HG02938 (cell line): ENCODE data around the gene ZNF536.
"Not testable (repeated sequence)": the region's sequence is repeated elsewhere in the genome, so short reads cannot be mapped to it uniquely, and the experiment has no call there.

ENCODE experiments used
- ATAC-seq: cut with Tn5 transposase; IDR thresholded peaks from one replicate; pipeline ENCODE4 v1.9.1; 2021; ENCODE audit warnings: mild to moderate bottlenecking, moderate library complexity; ENCODE audit not compliant: unreplicated experiment

ZNF536 gene

DNA sequence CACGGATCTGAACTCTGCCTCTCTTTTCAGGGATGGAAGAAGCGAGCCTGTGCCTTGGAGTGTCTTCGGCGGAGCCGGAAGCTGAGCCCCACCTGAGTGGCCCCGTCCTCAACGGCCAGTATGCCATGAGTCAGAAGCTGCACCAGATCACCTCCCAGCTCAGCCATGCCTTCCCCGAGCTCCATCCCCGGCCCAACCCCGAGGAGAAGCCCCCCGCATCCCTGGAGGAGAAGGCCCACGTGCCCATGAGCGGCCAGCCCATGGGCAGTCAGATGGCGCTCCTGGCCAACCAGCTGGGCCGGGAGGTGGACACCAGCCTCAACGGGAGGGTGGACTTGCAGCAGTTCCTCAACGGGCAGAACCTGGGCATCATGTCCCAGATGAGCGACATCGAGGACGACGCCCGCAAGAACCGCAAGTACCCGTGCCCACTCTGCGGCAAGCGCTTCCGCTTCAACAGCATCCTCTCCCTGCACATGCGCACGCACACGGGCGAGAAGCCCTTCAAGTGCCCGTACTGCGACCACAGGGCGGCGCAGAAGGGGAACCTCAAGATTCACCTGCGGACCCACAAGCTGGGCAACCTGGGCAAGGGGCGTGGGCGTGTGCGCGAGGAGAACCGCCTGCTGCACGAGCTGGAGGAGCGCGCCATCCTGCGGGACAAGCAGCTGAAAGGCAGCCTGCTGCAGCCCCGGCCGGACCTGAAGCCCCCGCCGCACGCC lies 71.5 kb downstream of the ZNF536 start:
- ATAC-seq = no peak

GRCh38 chr19:30444253-30444671 lies 72.1 kb downstream of the ZNF536 start:
- ATAC-seq = no peak

- no peak for ATAC-seq
Observed at GRCh38 chr19:30444686-30445232, 72.6 kb downstream of the ZNF536 start.

GRCh38 chr19:30445385-30445784 lies 73.2 kb downstream of the ZNF536 start:
- no peak for ATAC-seq

- ATAC-seq = not testable (repeated sequence)
Observed at GRCh38 chr19:30446120-30446519, 73.9 kb downstream of the ZNF536 start.

- no peak for ATAC-seq
Observed at GRCh38 chr19:30446850-30447552, 74.8 kb downstream of the ZNF536 start.

GRCh38 chr19:30447553-30447870 lies 75.3 kb downstream of the ZNF536 start:
- no peak for ATAC-seq

DNA sequence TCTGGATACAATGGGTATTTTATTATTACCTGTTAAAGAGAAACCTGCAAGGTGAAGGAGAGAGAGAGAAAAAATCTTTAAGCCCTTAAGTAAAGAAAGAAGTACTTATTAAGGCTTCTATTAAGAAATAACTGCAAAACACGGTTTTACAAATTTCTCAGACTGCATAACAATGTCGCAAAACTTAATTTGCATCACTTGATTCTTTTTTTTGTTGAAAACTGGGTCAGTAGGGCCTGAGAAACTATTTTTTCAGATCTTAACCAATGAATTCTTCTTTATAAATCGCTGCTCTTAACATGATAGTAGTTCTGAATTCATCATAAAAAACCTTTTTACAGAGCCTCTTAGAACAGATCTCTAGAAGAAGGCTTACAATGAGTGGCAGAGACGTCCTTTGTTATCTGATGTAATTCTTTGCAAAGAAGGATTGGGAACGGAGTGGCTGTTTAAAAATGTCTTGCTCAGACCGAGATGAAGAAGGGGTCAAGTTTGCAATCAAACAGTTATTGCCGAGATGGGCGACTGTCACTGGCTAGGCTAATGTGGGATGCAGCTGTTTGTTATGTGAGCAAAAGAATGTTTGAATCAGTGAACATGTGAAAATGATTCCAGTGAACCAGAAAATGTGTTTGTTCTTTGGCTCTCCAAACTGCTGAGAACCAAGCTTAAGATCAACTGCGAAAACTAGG lies 76.3 kb downstream of the ZNF536 start:
- ATAC-seq = no peak

DNA sequence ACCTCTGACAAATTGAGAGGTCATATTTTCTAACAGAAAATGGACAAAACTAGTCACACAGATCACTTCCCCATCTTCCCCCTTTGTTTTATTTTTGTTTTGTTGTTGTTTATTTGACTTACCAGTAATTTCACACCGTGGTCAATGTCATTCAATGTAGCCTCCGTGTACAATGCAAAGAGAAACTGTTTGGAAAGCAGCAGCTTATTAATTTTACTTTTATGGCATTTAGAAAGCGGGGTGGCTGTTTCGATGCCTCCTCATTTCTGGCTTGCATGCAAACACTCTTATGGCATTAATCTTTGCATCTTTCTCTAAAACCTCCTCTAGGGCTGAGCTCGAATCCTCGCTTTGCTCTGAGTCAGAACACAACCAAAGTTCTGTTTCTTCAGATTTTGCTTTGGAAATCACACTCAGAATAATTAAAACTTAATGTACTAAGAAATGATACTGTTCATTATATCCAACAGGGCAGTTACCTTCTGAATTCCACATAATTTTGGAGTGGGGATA lies 77.0 kb downstream of the ZNF536 start:
- no peak for ATAC-seq

DNA sequence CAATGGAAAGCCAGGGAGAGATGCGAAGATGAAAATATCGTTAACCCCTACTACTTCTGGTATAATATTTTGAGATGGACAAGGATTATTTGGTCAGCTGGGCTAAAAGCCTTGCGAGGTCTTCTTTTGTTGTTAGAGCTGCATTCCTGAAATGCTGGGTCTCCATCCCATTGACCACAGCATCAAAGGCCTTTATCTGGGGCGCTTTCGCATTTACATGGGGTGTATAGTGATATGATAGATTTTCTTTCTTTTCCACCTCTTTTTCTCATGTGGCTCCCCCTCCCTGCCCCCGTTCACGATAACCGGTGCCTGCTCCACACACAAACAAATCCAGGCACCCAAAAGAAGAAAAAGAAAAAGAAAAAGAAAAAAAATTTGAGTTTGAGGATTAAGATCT lies 77.5 kb downstream of the ZNF536 start:
- ATAC-seq = no peak

DNA sequence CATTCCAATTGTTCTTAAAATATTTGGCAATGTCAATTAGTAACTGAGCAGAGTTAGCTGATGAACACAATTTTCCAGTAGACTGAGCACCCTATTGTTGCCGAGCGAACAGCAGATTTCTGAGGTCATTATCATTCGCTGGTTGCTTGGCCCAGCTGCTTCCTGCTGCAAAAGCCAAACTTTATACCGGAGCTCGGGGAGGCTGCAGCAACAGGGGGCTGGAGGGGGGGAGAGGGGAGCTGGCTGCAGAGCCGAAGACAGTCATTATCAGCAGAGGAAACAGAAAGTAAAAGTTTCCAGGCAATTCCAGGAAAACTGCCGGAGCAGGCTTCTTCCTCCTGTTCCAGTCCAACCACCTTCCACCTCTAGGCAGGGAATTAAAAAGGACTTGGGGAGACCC lies 77.9 kb downstream of the ZNF536 start:
- ATAC-seq = no peak

DNA sequence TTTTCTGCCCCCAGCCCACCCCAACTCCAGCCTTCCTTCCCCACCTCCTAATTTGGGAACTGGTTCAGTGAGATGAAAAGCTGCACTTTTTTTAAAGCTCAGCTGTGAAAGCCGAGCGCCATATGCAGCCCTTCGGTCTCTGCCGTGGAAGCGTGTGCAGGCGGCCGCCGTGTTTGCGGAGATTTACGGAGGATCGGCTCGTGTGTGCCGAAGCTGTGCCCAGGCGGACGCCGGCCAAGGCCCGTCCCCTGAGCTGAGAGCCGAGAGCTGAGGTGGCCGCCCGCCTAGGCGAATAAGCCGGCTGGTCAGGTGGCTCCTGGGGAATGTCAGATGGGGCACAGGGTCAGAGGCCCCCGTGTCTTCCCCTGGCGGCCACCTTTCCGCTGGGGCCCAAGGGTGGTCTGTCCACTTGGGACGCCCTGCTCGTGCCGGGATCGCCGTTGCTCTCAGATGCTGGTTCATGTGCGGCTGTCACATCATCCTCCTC lies 78.7 kb downstream of the ZNF536 start:
- ATAC-seq = no peak

DNA sequence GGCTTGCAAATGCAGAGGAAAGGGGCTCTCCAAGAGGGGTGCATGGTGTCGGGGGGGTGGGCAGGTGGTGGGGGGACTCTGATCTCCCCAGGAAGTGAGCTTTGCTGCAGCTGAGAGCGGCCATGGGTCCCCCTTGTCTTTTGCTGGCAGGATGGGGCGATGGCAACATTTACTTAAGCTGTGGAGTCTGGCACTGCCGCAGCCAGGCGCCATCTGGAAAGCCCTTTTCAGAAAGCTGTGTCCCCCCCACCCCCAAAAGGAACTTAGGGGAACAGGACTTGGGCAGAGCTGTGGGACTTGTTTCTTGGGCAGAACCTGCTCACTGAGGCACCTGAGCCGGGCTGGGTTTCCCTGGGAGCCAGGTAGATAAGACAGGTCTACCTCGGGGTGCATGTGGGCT lies 80.7 kb downstream of the ZNF536 start:
- ATAC-seq = no peak

- no peak for ATAC-seq
Observed at GRCh38 chr19:30453743-30454142, 81.6 kb downstream of the ZNF536 start.

- ATAC-seq = no peak
Observed at GRCh38 chr19:30455881-30456280, 83.7 kb downstream of the ZNF536 start.

GRCh38 chr19:30457484-30457883 lies 85.3 kb downstream of the ZNF536 start:
- ATAC-seq = no peak

- no peak for ATAC-seq
Observed at GRCh38 chr19:30459859-30460258, 87.7 kb downstream of the ZNF536 start.

DNA sequence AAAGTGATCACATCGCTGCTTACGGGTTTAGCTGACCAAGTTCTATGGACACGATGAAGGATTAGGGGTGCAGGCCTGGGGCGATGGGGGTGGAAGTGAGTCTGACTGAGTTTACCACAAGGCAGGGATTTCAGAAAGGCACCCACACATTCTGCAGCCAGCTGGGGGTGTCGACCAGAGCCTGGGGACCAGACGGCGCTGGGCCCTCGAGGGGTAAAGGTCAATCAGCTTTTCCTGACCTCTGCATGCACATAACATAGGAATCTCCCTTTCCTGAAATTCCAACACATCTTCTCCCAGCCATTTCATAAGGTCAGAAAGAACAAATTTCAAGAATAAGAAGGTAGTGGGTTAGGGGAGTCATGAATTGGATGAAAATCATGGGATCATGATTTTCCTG lies 92.0 kb downstream of the ZNF536 start:
- ATAC-seq = no peak

- not testable (repeated sequence) for ATAC-seq
Observed at GRCh38 chr19:30466598-30466997, 94.4 kb downstream of the ZNF536 start.

GRCh38 chr19:30467239-30467638 lies 95.1 kb downstream of the ZNF536 start:
- ATAC-seq = no peak

DNA sequence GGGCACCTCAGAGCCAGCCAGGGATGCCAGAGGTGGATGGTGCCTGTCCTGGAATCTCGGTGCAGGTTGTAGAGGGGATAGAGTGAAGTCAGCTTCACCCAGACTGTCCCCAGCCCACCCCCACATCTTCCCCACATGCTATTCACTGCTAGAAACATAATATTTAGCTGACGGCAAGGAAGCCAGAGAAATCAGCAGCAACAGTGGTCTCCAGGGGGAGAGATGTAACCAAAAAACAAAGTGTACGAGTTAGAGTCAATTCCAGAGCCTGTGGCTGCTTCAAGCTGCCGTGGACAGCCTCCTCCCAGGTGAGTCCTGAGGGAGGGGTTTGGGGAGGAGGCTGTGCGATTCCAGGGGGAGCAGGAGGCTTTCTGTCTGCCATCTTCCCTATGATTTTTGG lies 97.6 kb downstream of the ZNF536 start:
- ATAC-seq = no peak
